OCI-LY1 (cell line): Measurements from ENCODE around the gene NIPA2.
A peak's percentile ranks its signal among the peaks of the same experiment; 100 is the strongest.

Source experiments
- H2AFZ ChIP-seq: fragments of 200-600 bp; sonication (generic), shearing (Covaris generic); 2 replicates; pipeline ENCODE4 v1.6.0; 2014; ENCODE audit warnings: antibody characterized with exemption, mild to moderate bottlenecking, low read length
- H3F3A ChIP-seq: fragments of 200-600 bp; sonication (generic), shearing (Covaris generic); 2 replicates; pipeline ENCODE4 v1.6.0; 2014; ENCODE audit warnings: mild to moderate bottlenecking, antibody characterized with exemption, low read length, moderate library complexity; ENCODE audit not compliant: insufficient read depth
- H3K27ac ChIP-seq: fragments of 200-600 bp; sonication (generic); 2 replicates; pipeline ENCODE4 v1.5.1; 2014; ENCODE audit warnings: low read length, mixed run types, mild to moderate bottlenecking, low read depth; ENCODE audit not compliant: poor library complexity, severe bottlenecking
- H3K27me3 ChIP-seq: fragments of 200-600 bp; sonication (generic); 2 replicates; pipeline ENCODE4 v1.6.0; 2014; ENCODE audit warnings: antibody characterized with exemption, mild to moderate bottlenecking, low read length, moderate library complexity; ENCODE audit not compliant: insufficient read depth
- H3K36me3 ChIP-seq: fragments of 200-600 bp; sonication (generic); 2 replicates; pipeline ENCODE4 v1.6.1; 2014; ENCODE audit warnings: mild to moderate bottlenecking, antibody characterized with exemption, low read length, moderate library complexity, mixed read lengths; ENCODE audit not compliant: insufficient read depth
- H3K4me1 ChIP-seq: fragments of 200-600 bp; sonication (generic); 2 replicates; pipeline ENCODE4 v1.5.1; 2014; ENCODE audit warnings: mild to moderate bottlenecking, low read length, moderate library complexity; ENCODE audit not compliant: insufficient read depth, severe bottlenecking
- H3K4me2 ChIP-seq: fragments of 200-600 bp; sonication (generic), shearing (Covaris generic); 2 replicates; pipeline ENCODE4 v1.6.1; 2014; ENCODE audit warnings: low read length
- H3K4me3 ChIP-seq: fragments of 200-600 bp; sonication (generic); 2 replicates; pipeline ENCODE4 v1.5.1; 2014; ENCODE audit warnings: low read length, low read depth, mild to moderate bottlenecking, mixed read lengths; ENCODE audit not compliant: poor library complexity, severe bottlenecking
- H3K79me2 ChIP-seq: fragments of 200-600 bp; shearing (Covaris generic); 2 replicates; pipeline ENCODE4 v1.6.1; 2016; ENCODE audit warnings: mixed run types, low read length, mixed read lengths; ENCODE audit not compliant: insufficient read depth
- H3K9ac ChIP-seq: fragments of 200-600 bp; sonication (generic), shearing (Covaris generic); 2 replicates; pipeline ENCODE4 v1.6.1; 2014; ENCODE audit warnings: mild to moderate bottlenecking, low read length, mixed read lengths
- H3K9me2 ChIP-seq: fragments of 200-600 bp; sonication (generic), shearing (Covaris generic); 2 replicates; pipeline ENCODE4 v1.6.1; 2014; ENCODE audit warnings: low read depth, mild to moderate bottlenecking, low read length, mixed read lengths
- H3K9me3 ChIP-seq: fragments of 200-600 bp; shearing (Covaris generic); 2 replicates; pipeline ENCODE4 v1.6.1; 2014; ENCODE audit warnings: low read length, mixed read lengths
- H4K20me1 ChIP-seq: fragments of 200-600 bp; sonication (generic), shearing (Covaris generic); 2 replicates; pipeline ENCODE4 v1.6.0; 2016; ENCODE audit warnings: mild to moderate bottlenecking, low read length; ENCODE audit not compliant: insufficient read depth
- EZH2 ChIP-seq: fragments of 200-600 bp; sonication (generic), shearing (Covaris generic); IDR thresholded peaks from 2 replicates; pipeline ENCODE4 v1.8.0; 2017; ENCODE audit warnings: borderline replicate concordance, mixed run types, mild to moderate bottlenecking, antibody characterized with exemption, low read length, moderate library complexity, mixed read lengths
- TF ChIP-seq, protein P1 (sequence below): fragments of 200-600 bp; sonication (generic), shearing (Covaris generic); IDR thresholded peaks from 2 replicates; pipeline ENCODE4 v1.5.1; 2017; ENCODE audit warnings: mild to moderate bottlenecking, antibody characterized with exemption, low read length, moderate library complexity, mixed read lengths

Gene NIPA2

DNA sequence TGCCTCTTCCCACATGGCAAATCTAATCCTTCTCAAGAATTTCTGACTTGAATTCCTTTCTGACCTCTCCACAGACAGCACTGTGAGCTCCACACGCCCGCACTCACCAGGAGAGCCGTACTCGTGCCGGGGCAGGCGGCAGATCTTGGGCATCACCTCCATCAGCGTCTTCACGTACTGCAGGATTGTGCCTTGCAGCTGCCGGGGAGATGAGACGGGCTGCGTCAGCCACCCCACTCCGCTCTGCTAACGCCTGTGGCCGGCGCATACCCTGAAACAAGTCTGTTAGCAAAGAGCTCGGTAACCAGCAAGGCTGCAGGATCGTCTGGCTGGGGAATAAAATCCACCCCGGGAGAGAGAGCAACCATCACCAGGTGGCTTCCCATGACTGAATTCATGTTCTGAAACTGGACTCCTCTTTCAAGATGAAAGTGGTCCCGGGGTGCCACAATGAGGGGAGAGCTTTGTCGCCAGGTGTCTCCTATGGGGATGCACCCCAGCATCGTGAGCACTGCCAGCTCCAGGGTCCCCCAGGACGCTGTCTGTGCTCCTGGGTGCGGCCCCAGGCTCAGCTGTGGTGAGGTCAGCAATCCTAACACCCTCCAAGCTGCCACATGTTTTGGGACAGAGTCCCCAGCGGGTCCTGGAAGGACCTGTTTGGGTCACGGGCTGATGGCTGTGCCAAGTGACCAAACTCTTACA lies 43.4 kb downstream of the NIPA2 start:
- Histone ChIP-seq H3K9me3 (no peaks in the 10 kb centered on the region), H3K4me1 (no peaks in the 10 kb centered on the region), H3K36me3 (no peaks in the 10 kb centered on the region; the same call in 1 of the 2 replicates), H3K9me2 (no peaks in the 10 kb centered on the region), H3K79me2 (no peaks in the 10 kb centered on the region), H3F3A (no peaks in the 10 kb centered on the region), H3K4me2 (no peak overlapping the region), H2AFZ (no peak overlapping the region), H4K20me1 (no peaks in the 10 kb centered on the region), H3K4me3 (no peak overlapping the region), H3K27me3 (no peaks in the 10 kb centered on the region), H3K27ac (no peak overlapping the region), H3K9ac (no peak overlapping the region)
- TF ChIP-seq EZH2: no peak
- TF ChIP-seq, protein P1, sequence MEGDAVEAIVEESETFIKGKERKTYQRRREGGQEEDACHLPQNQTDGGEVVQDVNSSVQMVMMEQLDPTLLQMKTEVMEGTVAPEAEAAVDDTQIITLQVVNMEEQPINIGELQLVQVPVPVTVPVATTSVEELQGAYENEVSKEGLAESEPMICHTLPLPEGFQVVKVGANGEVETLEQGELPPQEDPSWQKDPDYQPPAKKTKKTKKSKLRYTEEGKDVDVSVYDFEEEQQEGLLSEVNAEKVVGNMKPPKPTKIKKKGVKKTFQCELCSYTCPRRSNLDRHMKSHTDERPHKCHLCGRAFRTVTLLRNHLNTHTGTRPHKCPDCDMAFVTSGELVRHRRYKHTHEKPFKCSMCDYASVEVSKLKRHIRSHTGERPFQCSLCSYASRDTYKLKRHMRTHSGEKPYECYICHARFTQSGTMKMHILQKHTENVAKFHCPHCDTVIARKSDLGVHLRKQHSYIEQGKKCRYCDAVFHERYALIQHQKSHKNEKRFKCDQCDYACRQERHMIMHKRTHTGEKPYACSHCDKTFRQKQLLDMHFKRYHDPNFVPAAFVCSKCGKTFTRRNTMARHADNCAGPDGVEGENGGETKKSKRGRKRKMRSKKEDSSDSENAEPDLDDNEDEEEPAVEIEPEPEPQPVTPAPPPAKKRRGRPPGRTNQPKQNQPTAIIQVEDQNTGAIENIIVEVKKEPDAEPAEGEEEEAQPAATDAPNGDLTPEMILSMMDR: no peak

DNA sequence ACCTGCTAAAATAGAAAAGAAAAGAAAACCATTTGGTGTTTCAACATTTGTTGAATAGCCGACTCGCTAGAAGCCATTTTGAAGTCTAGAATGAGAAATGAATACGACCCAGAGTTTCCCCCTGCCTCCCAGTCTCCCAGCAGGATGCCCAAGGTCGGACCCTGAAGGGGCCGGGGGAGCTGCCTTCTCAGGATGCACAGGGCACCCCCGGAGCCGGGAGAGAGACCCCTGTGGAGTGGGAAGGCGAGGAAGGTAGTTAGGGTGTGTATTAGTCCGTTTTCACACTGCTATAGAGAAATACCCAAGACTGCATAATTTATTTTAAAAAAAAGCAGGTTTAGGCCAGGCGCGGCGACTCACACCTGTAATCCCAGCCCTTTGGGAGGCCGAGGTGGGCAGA lies 44.7 kb downstream of the NIPA2 start:
- no peak overlapping the region for H3K4me2 ChIP-seq
- H3K27ac ChIP-seq: no peak overlapping the region
- no peaks in the 10 kb centered on the region for H3K4me1 ChIP-seq
- H4K20me1 ChIP-seq: no peaks in the 10 kb centered on the region
- TF ChIP-seq, protein P1: no peak
- TF ChIP-seq EZH2: no peak
- no peaks in the 10 kb centered on the region for H3K27me3 ChIP-seq
- H3K4me3 ChIP-seq: no peak overlapping the region
- H3K79me2 ChIP-seq: no peaks in the 10 kb centered on the region
- H3K9me3 ChIP-seq: no peaks in the 10 kb centered on the region
- H3K9me2 ChIP-seq: no peaks in the 10 kb centered on the region
- no peak overlapping the region for H2AFZ ChIP-seq
- H3K9ac ChIP-seq: no peak overlapping the region
- H3F3A ChIP-seq: no peaks in the 10 kb centered on the region
- H3K36me3 ChIP-seq: no peaks in the 10 kb centered on the region

DNA sequence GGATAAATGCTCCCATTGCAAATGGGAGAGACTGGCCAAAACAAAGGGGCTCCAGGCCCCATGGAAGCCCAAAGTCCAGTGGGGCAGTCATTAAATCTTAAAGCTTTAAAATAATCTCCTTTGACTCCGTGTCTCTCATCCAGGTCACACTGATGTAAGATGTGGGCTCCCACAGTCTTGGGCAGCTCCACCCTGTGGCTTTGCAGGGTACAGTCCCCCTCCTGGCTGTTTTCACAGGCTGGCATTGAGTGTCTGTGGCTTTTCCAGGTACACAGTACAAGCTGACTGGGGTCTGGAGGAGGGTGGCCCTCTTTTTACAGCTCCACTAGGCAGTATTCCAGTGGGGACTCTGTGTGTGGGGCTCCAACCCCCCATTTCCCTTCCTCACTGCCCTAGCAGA lies 45.9 kb downstream of the NIPA2 start:
- Histone ChIP-seq H3K79me2 (no peaks in the 10 kb centered on the region), H3K27me3 (no peaks in the 10 kb centered on the region), H3F3A (no peaks in the 10 kb centered on the region), H3K27ac (no peak overlapping the region), H3K4me3 (no peak overlapping the region), H3K36me3 (no peaks in the 10 kb centered on the region), H3K9me2 (no peaks in the 10 kb centered on the region), H3K4me1 (no peaks in the 10 kb centered on the region), H3K9ac (no peak overlapping the region), H3K9me3 (no peaks in the 10 kb centered on the region), H3K4me2 (no peak overlapping the region), H4K20me1 (no peaks in the 10 kb centered on the region), H2AFZ (no peak overlapping the region)
- TF ChIP-seq, protein P1: peak; percentile 41
- no peak for TF ChIP-seq EZH2
